Endothelial cell of umbilical vein (primary cell): ENCODE measurements around the gene USP40.

Source experiments
- CTCF ChIP-seq, 2 donors: IDR thresholded peaks; 1 replicate in 1 of 2; 2 replicates in 1 of 2; pipeline ENCODE4 v1.5.1; 2011; ENCODE audit warnings: low read length in 2 of 2, mild to moderate bottlenecking in 2 of 2, moderate library complexity in 2 of 2, control low read depth in 1 of 2, inconsistent platforms in 1 of 2, low read depth in 1 of 2; ENCODE audit not compliant: insufficient read depth in 1 of 2; ENCODE audit errors: extremely low read depth in 1 of 2
- EZH2 ChIP-seq: IDR thresholded peaks from 2 replicates; pipeline ENCODE4 v1.6.1; 2012; ENCODE audit warnings: borderline replicate concordance, low read depth, mild to moderate bottlenecking, moderate library complexity, low read length, inconsistent platforms; ENCODE audit not compliant: severe bottlenecking
- FOS ChIP-seq: IDR thresholded peaks from 2 replicates; pipeline ENCODE4 v1.6.1; 2011; ENCODE audit warnings: mild to moderate bottlenecking, low read length, moderate library complexity, borderline replicate concordance; ENCODE audit not compliant: insufficient read depth
- MYC ChIP-seq: IDR thresholded peaks from one replicate; pipeline ENCODE4 v1.6.1; 2011; ENCODE audit warnings: mild to moderate bottlenecking, low read depth, low read length
- POLR2A ChIP-seq: IDR thresholded peaks from 2 replicates; pipeline ENCODE4 v1.6.1; 2012; ENCODE audit warnings: low read depth, mild to moderate bottlenecking, control low read depth, low read length
- POLR2AphosphoS5 ChIP-seq: IDR thresholded peaks from 2 replicates; pipeline ENCODE4 v1.6.1; 2012; ENCODE audit warnings: low read depth, mild to moderate bottlenecking, control low read depth, low read length, moderate library complexity; ENCODE audit not compliant: insufficient read depth

GRCh38 chr2:233528182-233528581 lies 38.4 kb downstream of the USP40 start:
- TF ChIP-seq POLR2A, result no peak
- TF ChIP-seq CTCF (IDR thresholded peaks at IDR 0.05; ENCODE audit: extremely low read depth in 1 of 2, insufficient read depth in 1 of 2, low read depth in 1 of 2, low read length in 2 of 2), result no peak
- TF ChIP-seq EZH2, result no peak
- no peak for TF ChIP-seq MYC
- TF ChIP-seq FOS, result no peak
- TF ChIP-seq POLR2AphosphoS5, result no peak
